Lung microvascular endothelial cell (primary cell): ENCODE measurements around the gene SAP30. TPM values are rescaled to one million over a fixed set of nuclear protein-coding genes. Genes with fewer than 3 reads are reported as not detected.

ENCODE experiments used
- DNase-seq, 2 donors: peaks; one replicate each; pipeline versions ENCODE4 v3.0.0 to v3.0.0-alpha.2; 2010; ENCODE audit warnings: low read depth in 2 of 2
- total RNA-seq: library from RNA; depleted of rRNA; stranded (reverse); fragments of >200 nt; gene quantifications from 2 replicates; pipeline ENCODE4 v1.2.1, GENCODE V29; 2014

The SAP30 gene
- total RNA-seq, 1 donor from 2014 or later, result 16.1 TPM

DNA sequence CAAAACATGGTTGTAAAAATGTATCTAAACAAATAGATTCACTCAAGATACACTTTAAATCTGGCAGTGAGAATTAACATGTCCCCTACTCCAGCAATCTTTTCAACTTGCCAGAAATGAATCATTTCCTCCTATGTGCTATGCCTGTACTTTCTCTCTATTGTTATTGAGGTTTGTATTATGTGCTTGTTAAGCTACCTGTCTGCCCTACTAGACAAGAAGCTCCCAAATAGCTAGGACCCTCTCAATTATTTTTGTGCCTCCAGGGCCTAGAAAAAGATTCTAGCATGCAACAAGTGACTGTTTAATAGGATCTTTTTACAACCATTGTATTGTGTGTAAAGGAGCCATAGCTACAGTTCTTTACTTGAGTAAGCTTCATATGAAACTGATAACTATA is 3.5 kb upstream of the SAP30 start:
- DNase-seq, result peak; percentile 63 to 77

DNA sequence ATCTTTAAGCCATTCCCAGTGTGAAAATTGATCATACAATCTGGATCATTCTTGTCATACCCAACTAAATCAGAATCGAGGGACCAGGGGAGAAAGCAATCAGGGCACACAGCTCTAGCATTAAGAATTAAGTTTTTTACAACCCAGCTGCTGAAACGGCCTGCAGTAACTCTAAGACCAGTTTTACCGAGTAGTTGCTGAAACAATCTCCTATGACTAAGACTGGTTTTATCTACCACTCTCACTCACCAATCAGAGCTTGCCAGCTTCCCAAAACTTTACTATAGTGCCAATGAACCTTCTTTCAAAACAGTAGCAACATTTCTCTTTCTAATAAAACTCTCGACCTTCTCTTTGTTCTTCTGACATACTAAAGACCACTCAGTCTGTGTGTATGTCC is 2.8 kb upstream of the SAP30 start:
- DNase-seq, result peak; percentile 10 to 19

DNA sequence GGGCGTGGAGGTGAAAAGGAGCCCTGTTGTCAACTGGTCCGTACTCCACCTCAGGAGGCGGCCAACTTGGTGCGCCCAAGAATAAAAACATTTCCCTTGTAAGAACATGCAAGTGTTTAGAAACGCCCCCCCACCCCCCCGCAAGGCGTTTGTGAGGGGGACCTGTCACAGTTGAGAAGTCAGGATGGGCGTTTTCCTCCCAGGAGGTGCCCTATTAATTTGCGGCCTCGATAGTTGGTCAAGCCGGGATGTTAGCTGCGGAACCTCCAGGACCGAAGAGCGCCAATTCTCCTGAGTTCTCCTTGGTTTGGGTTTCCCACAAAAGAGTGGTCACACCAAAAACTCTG is 651 bp upstream of the SAP30 start:
- DNase-seq, result no peak

DNA sequence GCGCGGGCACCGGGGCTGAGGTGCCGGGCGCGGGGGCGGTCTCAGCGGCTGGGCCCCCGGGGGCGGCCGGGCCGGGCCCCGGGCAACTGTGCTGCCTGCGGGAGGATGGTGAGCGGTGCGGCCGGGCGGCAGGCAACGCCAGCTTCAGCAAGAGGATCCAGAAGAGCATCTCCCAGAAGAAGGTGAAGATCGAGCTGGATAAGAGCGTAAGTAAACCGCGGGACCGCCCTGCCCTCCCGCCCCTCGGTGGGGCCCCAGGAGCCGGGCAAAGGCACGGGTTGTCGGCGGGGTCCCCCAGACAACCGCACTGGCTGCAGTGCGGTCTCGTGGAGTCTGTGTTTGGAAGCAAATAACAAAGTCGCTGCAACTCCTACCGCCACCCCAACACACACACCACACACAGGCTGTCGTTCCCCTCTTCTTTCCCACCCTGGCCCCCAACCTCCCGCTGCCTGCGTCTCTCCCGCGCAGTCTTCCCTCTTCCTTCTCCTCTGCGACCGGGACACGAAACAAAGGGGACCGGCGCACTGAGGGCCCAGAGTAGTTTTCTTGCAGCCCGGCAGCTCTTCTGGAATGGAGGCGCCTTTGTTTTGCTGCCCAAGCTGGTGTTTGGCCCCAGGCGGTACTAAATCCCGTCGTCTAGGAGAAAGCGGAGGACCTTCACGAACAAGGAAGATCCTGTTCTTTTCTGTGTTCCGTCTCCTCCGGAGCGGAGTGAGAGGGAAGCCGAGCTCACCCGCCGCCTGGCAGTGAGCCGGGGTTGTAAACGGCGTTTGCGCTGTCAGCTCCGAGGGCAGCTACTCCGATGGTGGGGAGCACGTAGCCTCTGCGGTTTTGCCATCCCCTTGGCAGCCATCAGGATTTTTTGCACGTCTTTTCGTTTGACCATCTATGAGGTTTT is 788 bp downstream of the SAP30 start:
- peak; percentile 68 to 81 for DNase-seq

DNA sequence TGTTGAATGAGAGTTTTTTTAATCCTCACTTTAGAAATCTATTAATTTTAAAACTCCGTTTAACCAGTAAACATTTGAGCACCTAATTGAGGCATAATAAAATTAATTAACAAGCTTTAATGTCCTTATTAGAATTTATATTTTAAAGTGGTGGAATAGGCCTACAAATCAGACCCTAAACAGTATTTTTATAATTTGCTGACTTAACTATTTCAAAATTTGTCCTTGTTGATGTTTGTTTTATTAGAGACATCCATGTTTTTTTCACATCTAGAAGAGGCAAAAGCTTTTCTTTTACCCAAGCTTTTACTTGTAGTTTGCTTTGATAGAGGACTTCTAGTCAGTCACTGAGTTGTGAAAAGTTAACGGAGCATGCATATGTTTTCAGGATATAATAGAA is 3.8 kb downstream of the SAP30 start:
- no peak for DNase-seq

DNA sequence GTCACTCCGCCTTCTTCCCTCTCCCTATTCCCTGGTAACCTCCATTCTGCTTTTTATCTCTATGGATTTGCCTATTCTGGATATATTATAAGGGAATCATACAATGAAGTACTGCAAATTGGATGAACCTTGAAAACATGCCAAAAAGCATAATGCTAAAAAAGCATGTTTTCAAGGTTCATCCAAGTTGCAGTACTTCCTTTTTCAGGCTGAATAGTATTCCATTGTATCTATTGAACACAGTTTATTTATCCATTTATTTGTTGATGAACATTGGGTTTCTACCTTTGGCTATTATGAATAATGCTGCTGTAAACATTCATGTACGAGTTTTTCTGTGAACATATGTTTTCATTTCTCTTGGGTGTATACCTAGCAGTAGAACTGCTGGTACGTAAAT is 9.2 kb downstream of the SAP30 start:
- DNase-seq, result no peak

DNA sequence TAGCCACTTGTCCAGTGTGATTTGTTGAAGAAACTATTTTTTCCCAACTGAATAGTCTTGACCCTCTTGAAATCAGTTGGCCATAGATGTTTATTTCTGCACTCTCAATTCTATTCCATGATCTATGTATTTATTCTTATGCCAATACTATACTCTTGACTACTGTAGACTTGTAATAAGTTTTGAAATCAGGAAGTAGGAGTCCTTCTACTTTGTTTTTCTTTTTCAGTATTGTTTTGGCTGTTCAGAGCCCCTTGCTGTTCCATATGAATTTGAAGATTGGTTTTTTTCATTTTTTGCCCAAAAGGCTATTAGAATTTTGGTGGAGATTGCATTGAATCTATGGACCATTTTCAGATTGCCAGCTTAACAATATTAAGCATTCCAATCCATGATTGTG is 10.2 kb downstream of the SAP30 start:
- no peak for DNase-seq

DNA sequence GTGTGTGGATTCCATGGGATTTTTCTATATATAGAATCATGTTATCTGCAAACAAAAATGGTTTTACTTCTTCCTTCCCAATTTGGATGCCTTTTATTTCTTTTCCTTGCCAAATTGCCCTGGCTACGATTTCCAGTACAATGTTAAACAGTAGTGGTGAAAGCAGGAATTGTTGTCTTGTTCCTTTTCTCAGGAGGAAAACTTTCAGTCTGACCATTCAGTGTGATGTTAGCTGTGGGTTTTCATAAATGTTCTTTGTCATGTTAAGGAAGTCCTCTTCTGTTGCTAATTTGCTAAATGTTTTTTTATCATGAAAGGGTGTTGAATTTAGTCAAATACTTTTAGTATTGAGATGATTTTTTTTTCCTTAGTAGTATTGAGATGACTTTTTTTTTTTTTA is 10.9 kb downstream of the SAP30 start:
- peak in 1 of 2 donors; percentile 20 for DNase-seq

DNA sequence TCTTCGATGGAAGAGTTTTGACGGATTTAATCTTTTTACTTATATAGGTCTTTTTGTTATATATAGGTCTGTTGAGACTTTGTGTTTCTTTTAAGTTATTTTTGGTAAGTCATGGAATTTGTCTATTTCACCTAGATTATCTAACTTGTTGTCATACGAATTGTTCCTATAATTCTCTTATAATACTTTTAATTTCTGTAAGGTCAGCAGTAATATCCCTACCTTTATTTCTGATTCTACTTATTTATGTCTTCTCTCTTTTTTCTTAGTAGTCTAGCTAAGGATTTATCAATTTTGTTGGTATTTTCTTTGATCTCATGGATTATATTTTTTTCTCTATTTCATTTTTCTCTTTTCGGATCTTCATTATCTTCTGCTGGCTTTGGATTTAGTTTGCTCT is 11.6 kb downstream of the SAP30 start:
- no peak for DNase-seq

DNA sequence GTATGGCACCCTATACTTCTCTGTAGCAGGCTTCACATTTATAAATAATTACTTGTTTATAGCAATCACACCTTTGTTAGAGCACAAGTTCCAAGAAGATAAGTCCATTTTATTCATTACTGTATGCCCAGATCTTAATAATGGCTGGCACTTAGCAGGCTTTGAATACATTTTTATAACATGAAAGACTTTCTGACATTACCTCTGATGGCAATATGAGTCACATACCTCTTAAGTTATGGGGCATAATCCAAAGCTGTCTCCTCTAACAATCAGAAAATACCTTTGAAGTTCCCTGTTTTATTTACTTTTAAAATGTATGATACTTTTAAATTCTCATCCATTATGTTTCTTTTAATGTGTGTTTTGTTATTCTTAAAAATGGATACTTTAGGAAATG is 16.0 kb downstream of the SAP30 start:
- no peak for DNase-seq

DNA sequence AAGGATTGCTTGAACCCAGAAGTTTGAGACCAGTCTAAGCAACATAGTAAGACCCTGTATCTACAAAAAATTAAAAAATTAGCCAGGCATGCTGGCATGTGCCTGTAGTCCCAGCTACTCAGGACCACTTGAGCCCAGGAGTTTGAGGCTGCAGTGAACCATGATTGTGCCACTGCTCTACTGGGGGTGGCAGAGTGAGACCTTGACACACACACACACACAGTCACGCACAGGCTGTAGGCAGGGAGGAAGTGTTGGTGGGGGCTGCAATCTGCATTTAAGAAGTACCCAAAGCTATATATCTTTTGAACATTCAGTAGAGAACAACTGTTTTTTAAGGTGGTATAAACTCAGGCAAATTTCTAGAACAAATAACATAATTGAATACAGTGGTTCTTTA is 20.9 kb downstream of the SAP30 start:
- DNase-seq, result no peak

DNA sequence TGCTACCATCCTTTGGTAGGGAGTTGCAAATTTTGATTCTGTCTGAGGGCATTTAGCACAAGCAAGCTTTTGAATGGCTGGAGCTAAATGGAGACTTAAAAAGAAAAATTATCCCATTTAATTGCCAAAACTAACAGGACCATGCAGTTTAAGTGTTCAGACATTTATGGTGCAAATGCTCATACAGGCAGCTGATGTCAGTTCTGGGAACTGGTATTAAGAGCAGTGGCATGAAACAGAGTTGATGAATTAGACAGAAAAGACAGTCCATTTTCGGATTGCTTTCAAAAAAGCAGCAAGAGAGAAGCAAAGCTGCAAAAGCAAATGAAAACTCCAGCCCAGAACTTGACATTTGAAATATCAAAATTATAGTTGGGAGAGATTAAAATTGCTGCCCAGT is 26.9 kb downstream of the SAP30 start:
- no peak for DNase-seq

DNA sequence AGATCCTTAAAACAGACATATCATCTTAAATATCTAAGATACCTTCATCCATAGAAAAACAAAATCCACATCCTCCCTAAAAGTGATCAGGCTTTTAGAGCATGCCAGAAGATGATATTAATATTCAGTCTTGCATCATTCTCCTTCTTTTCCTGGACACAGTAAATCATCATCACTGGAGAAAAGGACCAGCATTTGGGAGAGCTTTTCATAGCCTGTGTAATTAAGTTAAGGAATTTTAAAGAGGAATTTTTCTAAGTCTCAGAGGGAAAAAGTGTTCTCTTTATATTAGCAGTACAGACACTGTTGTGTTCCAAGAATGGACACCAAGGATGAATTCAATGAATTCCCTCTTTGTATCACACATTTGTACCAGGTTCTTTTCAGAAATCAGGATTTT is 27.5 kb downstream of the SAP30 start:
- DNase-seq, result no peak

DNA sequence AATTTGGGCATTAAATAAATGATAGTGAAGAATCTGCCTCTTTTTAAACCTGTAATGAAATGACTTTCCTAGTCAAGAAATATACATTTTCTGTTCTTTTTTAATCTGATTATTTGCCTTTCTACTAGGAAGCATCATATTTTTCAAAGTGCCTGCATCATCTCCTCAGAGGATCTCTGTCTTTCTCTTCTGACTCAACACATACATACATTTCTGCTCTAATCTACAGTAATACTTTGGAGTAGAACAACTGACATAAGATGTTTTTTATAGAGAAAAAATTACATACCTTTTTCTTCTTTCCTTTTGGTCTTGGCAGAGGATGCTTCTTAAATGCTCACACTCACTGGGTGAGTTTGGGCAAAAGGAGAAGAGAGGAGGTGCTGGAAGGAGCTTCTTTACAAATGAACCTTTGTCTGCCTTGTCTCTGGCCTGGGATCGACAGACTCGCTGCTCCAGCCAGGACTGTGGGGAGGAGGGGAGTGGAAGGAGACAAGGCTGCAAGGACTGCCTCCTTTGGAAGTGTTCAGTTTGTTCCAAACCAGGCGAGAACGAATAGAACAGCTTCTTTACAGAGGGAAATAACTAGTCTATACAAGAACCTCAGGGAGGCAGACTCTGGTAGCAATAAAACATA is 28.1 kb downstream of the SAP30 start, which contains the start of gene SCRG1:
Gene SCRG1 (minus strand): TSS at position 338 of the 637 bp plus-strand sequence. CDS start 7,702 bp downstream, outside the sequence.
- DNase-seq, result no peak

DNA sequence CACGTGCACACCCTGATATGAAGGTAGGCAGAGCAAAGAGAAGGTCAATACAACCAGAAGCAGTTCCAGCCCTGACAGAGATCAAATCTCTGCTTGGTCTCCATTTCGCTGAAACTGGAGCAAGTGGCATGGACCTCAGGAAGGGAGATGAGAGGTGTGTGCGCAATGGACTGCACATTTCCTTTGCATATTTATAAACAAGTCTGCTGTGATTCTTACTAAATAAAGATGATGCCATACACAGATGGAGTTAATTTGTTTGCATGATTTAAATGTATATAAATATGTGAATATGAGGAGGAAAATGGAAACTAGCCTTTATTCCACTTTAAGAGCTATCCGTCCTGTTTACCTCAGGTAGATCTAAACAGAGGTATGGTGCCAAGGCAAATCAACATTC is 30.3 kb downstream of the SAP30 start:
- DNase-seq, result no peak

DNA sequence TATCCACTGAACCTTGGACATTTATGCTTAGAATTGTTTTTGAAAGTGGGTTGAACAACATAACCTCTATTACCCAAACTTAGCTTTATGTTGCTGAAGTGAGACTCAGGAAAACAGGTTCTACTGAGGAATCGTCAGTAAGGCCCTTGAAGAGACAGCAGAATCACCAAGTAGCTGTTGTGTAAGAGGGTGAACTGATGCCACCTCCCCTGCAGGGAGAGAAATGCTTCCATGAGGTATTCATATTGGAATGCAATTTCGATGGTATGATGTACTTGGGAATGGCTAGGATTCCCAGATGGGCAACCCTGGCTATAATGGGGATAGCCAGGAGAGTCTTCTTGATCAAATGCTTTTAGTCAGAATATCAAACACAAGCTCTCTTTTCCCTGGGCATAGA is 32.3 kb downstream of the SAP30 start:
- no peak for DNase-seq

DNA sequence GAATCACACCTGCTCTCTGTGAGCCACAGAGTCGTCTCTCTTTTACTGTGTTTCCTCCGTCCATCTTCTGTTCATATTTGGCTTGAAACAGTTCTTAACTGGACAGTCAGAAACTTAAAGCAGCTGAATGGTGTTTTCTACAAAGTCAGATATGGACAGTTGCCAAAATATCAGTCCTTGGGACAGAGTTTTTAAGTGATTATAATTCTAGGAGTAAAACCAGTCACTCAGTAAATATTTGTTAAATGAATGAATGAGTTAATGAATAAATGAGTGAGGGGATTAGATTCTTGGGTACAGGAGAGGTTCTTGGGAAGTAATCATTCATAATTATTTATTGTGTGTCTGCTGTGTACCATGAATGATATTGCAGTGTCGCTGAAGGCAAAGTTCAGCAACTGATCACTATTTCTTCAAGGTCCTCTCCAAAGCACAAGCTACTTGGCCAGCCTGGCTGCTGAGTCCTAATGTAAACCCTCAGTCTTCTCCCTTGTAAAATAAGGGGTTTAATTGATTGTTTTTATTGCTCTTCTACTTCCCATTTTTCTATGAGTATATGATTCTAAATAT is 33.6 kb downstream of the SAP30 start:
- no peak for DNase-seq

DNA sequence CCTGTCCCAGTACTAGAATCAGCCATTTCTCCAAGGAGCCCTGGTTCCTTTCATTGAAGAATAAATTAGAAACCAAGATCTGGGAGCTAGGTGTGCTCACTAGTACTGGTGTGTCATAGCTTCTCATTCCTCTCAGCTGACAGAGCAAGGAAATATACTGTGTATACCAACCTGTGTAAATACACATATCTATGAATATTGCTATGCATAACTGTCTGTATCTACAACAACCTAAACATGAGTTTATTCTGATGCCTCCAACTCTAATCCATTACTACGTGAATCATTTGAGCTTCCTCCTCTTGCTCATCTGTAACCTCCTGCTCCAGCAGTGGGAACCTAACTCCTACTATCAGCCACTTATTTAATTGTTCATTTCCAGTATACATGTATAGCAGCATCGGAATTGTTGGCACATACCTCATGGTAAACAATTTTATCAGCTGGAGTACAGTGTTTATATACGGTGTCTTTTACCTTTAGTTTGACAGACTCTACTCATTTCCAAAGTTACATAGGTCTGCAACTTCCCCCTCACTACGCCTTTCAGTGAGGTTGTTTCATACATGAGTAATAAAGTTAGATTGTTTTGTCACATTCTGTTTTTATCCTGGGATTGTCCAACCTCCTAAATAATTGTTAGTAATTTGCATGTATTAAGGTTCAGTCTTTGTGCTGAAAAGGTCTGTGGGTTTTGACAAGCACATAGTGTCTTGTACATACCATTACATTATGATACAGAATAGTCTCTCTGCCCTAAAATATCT is 35.3 kb downstream of the SAP30 start:
- no peak for DNase-seq

DNA sequence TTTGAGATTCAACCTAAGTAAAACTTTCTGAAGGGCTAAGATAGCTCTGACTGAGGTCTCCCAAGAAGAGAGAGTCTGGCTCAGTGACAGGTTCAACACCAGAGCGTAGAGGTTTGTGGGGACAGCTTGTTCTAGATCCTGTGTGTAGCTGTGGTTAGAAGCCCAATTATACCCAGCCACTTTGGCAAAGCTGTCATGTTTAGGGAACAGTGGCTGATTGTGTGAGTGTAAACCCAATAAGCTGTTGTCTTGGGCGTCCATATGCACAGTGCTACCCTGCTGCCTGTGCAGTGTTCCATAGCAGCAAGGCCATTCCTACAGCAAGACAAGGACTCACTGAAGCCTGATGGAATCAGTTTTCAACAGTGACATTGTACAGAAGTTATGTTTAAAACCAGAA is 39.3 kb downstream of the SAP30 start:
- DNase-seq, result no peak

DNA sequence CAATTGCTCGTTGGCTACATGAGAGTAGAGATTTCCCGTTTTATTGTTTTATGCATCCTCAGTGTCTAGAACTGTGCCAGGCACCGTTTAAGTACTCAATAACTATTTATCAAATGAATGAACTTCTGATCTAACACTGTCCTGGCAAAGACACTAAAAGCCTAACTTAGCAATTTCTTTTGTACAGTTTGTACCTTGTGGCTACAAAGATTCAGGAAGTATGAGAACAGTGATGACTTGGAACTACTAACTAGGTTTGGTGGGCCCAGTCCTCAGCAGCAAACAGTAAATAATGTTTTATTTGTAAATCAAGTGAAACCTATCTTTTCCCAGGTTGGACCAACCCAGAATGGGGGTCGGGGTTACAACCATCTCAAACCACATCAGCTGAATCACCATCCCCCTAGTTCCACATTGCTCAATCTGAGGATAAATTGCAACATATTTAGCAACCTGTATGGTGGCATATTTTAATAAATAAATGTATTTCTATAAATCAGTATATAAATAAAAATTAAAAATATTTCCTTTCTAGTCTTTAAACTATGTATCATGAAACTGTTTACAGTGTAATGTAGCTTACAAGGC is 40.4 kb downstream of the SAP30 start:
- DNase-seq, result no peak

DNA sequence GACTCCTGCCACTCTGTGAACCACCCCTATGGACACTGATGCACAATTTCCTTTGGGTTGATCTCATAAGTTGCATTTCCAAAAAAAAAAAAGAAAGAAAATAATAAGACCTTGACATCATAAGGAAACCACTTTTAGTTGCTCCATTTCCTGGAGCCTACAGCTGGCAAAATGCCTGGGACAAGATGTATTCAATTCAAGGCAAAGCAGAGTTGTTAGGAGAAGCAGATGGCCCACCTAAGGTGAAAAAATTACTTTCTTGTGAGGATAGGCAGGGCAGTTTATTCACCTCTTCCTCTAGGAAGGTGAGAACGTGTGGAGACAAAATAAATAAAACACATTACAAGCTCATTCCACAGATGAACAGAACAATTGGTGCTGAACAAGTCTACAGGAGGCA is 42.3 kb downstream of the SAP30 start:
- peak in 1 of 2 donors; percentile 89 for DNase-seq

DNA sequence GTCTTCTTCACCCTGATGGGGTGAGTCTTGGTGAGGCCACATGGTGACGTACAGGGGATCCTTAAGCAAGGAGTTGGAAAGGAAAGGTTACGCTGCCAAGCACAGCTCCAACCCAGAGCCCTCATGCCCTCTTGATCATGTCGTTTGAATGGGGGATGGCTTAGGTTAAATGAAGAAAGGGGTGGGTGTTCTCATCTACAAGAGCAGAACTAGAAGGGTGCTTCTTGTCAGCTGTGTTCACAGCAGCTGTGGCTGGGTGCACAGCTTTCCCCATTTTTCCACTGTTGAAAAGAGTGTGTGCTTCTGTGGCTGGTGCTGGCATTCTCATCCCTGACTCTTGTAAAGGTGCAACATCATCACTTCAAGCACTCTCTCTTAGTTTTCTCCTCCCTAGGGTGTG is 43.7 kb downstream of the SAP30 start:
- no peak for DNase-seq
